Loucy (cell line): ENCODE measurements around the gene ANO2.

Source experiments
- H2AFZ ChIP-seq: fragments of 200-600 bp; sonication (generic); 2 replicates; pipeline ENCODE4 v1.6.0; 2016; ENCODE audit warnings: antibody characterized with exemption, mild to moderate bottlenecking, low read length, moderate library complexity
- H3F3A ChIP-seq: fragments of 200-600 bp; 2 replicates; pipeline ENCODE4 v1.6.0; 2016; ENCODE audit warnings: antibody characterized with exemption, low read depth, mild to moderate bottlenecking
- H3K27me3 ChIP-seq: fragments of 200-600 bp; sonication (generic); 2 replicates; pipeline ENCODE4 v1.6.1; 2014; ENCODE audit warnings: low read length, mild to moderate bottlenecking; ENCODE audit not compliant: insufficient read depth, poor library complexity, severe bottlenecking
- H3K36me3 ChIP-seq: fragments of 200-600 bp; sonication (generic); 2 replicates; pipeline ENCODE4 v1.6.1; 2016; ENCODE audit warnings: low read length; ENCODE audit not compliant: insufficient read depth
- H3K4me1 ChIP-seq: fragments of 200-600 bp; sonication (generic); 2 replicates; pipeline ENCODE4 v1.5.1; 2014; ENCODE audit warnings: low read length, mild to moderate bottlenecking; ENCODE audit not compliant: insufficient read depth, poor library complexity, severe bottlenecking
- H3K4me2 ChIP-seq: fragments of 200-600 bp; sonication (generic); 2 replicates; pipeline ENCODE4 v1.6.0; 2014; ENCODE audit warnings: antibody characterized with exemption, low read length, low read depth, mild to moderate bottlenecking; ENCODE audit not compliant: poor library complexity, severe bottlenecking
- H3K4me3 ChIP-seq: fragments of 200-600 bp; sonication (generic); 2 replicates; pipeline ENCODE4 v1.5.1; 2014; ENCODE audit warnings: low read length, mild to moderate bottlenecking, mixed read lengths; ENCODE audit not compliant: poor library complexity, severe bottlenecking
- H3K79me2 ChIP-seq: fragments of 200-600 bp; sonication (generic); 2 replicates; pipeline ENCODE4 v1.6.1; 2014; ENCODE audit warnings: low read length; ENCODE audit not compliant: insufficient read depth
- H3K9ac ChIP-seq: fragments of 200-600 bp; sonication (generic); 2 replicates; pipeline ENCODE4 v1.6.0; 2014; ENCODE audit warnings: mild to moderate bottlenecking, low read depth, low read length, moderate library complexity; ENCODE audit not compliant: poor library complexity, severe bottlenecking
- H3K9me2 ChIP-seq: fragments of 200-600 bp; sonication (generic); replicated peaks from 2 replicates; pipeline ENCODE4 v1.6.1; 2016; ENCODE audit warnings: low read depth, low read length, mixed read lengths
- H3K9me3 ChIP-seq: fragments of 200-600 bp; sonication (generic); 2 replicates; pipeline ENCODE4 v1.6.1; 2014; ENCODE audit warnings: mild to moderate bottlenecking, antibody characterized with exemption, low read length, low read depth; ENCODE audit not compliant: insufficient read depth
- H4K20me1 ChIP-seq: fragments of 200-600 bp; sonication (generic); 2 replicates; pipeline ENCODE4 v1.6.0; 2014; ENCODE audit warnings: antibody characterized with exemption, low read length, mild to moderate bottlenecking; ENCODE audit not compliant: insufficient read depth, poor library complexity, severe bottlenecking
- CTCF ChIP-seq: fragments of 200-600 bp; sonication (generic); conservative IDR thresholded peaks from 2 replicates; pipeline ENCODE4 v1.5.1; 2014; ENCODE audit warnings: mild to moderate bottlenecking, antibody characterized with exemption, low read length
- EZH2phosphoT487 ChIP-seq: fragments of 200-600 bp; IDR thresholded peaks from 2 replicates; pipeline ENCODE4 v1.6.1; 2018; ENCODE audit warnings: antibody characterized with exemption, mild to moderate bottlenecking, moderate library complexity, borderline replicate concordance

Gene ANO2

GRCh38 chr12:5746917-5747316 is 198.1 kb downstream of the ANO2 start:
- no peaks in the 10 kb centered on the region for H3K9me2 ChIP-seq
- TF ChIP-seq EZH2phosphoT487 = no peak
- TF ChIP-seq CTCF = no peak
- no peaks in the 10 kb centered on the region for H3F3A ChIP-seq
- H3K36me3 ChIP-seq = no peaks in the 10 kb centered on the region
- no peaks in the 10 kb centered on the region for H3K9me3 ChIP-seq
- H3K79me2 ChIP-seq = no peaks in the 10 kb centered on the region
- no peak overlapping the region for H2AFZ ChIP-seq
- no peaks in the 10 kb centered on the region for H3K27me3 ChIP-seq
- H3K4me1 ChIP-seq = peaks cover 14% of the 10 kb centered on the region
- no peak overlapping the region for H3K4me3 ChIP-seq
- no peak overlapping the region for H3K4me2 ChIP-seq
- H4K20me1 ChIP-seq = no peaks in the 10 kb centered on the region
- no peak overlapping the region for H3K9ac ChIP-seq

- H4K20me1 ChIP-seq = no peaks in the 10 kb centered on the region
- H3K36me3 ChIP-seq = no peaks in the 10 kb centered on the region
- H3F3A ChIP-seq = no peaks in the 10 kb centered on the region
- no peak overlapping the region for H2AFZ ChIP-seq
- no peak overlapping the region for H3K4me3 ChIP-seq
- H3K9me2 ChIP-seq = no peaks in the 10 kb centered on the region
- no peak for TF ChIP-seq EZH2phosphoT487
- no peak for TF ChIP-seq CTCF
- H3K4me1 ChIP-seq = peaks cover 14% of the 10 kb centered on the region
- H3K79me2 ChIP-seq = no peaks in the 10 kb centered on the region
- no peak overlapping the region for H3K4me2 ChIP-seq
- H3K9ac ChIP-seq = no peak overlapping the region
- H3K27me3 ChIP-seq = no peaks in the 10 kb centered on the region
- no peaks in the 10 kb centered on the region for H3K9me3 ChIP-seq
Measured at GRCh38 chr12:5746036-5746908, 198.8 kb downstream of the ANO2 start.

- Histone ChIP-seq H3K79me2 (no peaks in the 10 kb centered on the region), H3K36me3 (no peaks in the 10 kb centered on the region), H4K20me1 (no peaks in the 10 kb centered on the region), H3K9me2 (no peaks in the 10 kb centered on the region), H3K4me2 (no peak overlapping the region), H3K4me1 (peaks cover 13% of the 10 kb centered on the region), H3F3A (no peaks in the 10 kb centered on the region), H3K27me3 (no peaks in the 10 kb centered on the region), H3K9me3 (no peaks in the 10 kb centered on the region), H3K9ac (no peak overlapping the region), H2AFZ (no peak overlapping the region), H3K4me3 (no peak overlapping the region)
- peak; percentile 83 for TF ChIP-seq CTCF
- no peak for TF ChIP-seq EZH2phosphoT487
Measured at GRCh38 chr12:5745251-5745888, 199.7 kb downstream of the ANO2 start.
